NT2/D1 (cell line): Measurements from ENCODE around the gene CCDC107.

Source experiments
- SUZ12 ChIP-seq: IDR thresholded peaks from 2 replicates; pipeline ENCODE4 v1.6.1; 2011; ENCODE audit not compliant: insufficient read length, insufficient read depth; ENCODE audit errors: extremely low read depth
- YY1 ChIP-seq: IDR thresholded peaks from 2 replicates; pipeline ENCODE4 v1.6.1; 2011; ENCODE audit not compliant: insufficient read length, insufficient read depth
- ZNF274 ChIP-seq: IDR thresholded peaks from 2 replicates; pipeline ENCODE4 v1.6.1; 2011; ENCODE audit warnings: mild to moderate bottlenecking, low read depth, low read length

- TF ChIP-seq YY1 = no peak
- TF ChIP-seq ZNF274 = no peak
- TF ChIP-seq SUZ12 = no peak
Observed at GRCh38 chr9:35656348-35656747, 1.7 kb upstream of the CCDC107 start.
